ENCODE measurements around the gene NUP205.

- no peak for TF ChIP-seq CTCF (IDR thresholded peaks at IDR 0.05)
- TF ChIP-seq EP300 (IDR thresholded peaks at IDR 0.05) = no peak
Measured at GRCh38 chr7:135508883-135509588, 48.7 kb upstream of the NUP205 start.
